HG03097 (cell line): ENCODE data around the gene ABCD2.
"Not testable (repeated sequence)": the region's sequence is repeated elsewhere in the genome, so short reads cannot be mapped to it uniquely, and the experiment has no call there.

Experiments
- ATAC-seq: cut with Tn5 transposase; IDR thresholded peaks from one replicate; pipeline ENCODE4 v1.9.1; 2021; ENCODE audit not compliant: unreplicated experiment, low FRiP score

Gene ABCD2

GRCh38 chr12:39619660-39620433 lies at the start of gene ABCD2:
ABCD2 (minus strand) TSS chr12:39619803; CDS start chr12:39619615, 188 bp downstream.
- peak; percentile 80 for ATAC-seq

GRCh38 chr12:39660101-39660500 lies 40.5 kb upstream of the ABCD2 start:
- ATAC-seq, result no peak

GRCh38 chr12:39647383-39647782 lies 27.8 kb upstream of the ABCD2 start:
- ATAC-seq, result no peak

GRCh38 chr12:39646963-39647362 lies 27.4 kb upstream of the ABCD2 start:
- ATAC-seq, result no peak

GRCh38 chr12:39643052-39643451 lies 23.4 kb upstream of the ABCD2 start:
- no peak for ATAC-seq

- no peak for ATAC-seq
Observed at GRCh38 chr12:39638840-39639239, 19.2 kb upstream of the ABCD2 start.

GRCh38 chr12:39638178-39638577 lies 18.6 kb upstream of the ABCD2 start:
- ATAC-seq, result no peak

- ATAC-seq, result no peak
Observed at GRCh38 chr12:39632670-39633069, 13.1 kb upstream of the ABCD2 start.

GRCh38 chr12:39628836-39629235 lies 9.2 kb upstream of the ABCD2 start:
- ATAC-seq, result no peak

- ATAC-seq, result no peak
Observed at GRCh38 chr12:39627914-39628313, 8.3 kb upstream of the ABCD2 start.

- no peak for ATAC-seq
Observed at GRCh38 chr12:39626033-39626814, 6.6 kb upstream of the ABCD2 start.

- no peak for ATAC-seq
Observed at GRCh38 chr12:39623919-39624318, 4.3 kb upstream of the ABCD2 start.

GRCh38 chr12:39623160-39623559 lies 3.6 kb upstream of the ABCD2 start:
- ATAC-seq, result not testable (repeated sequence)

- no peak for ATAC-seq
Observed at GRCh38 chr12:39622306-39622705, 2.7 kb upstream of the ABCD2 start.

GRCh38 chr12:39621670-39622069 lies 2.1 kb upstream of the ABCD2 start:
- ATAC-seq, result no peak

- ATAC-seq, result peak; percentile 24
Observed at GRCh38 chr12:39620659-39621658, 1.4 kb upstream of the ABCD2 start.

GRCh38 chr12:39619316-39619659 lies 315 bp downstream of the ABCD2 start:
- ATAC-seq, result peak; percentile 9

GRCh38 chr12:39618701-39619100 lies 902 bp downstream of the ABCD2 start:
- ATAC-seq, result no peak

GRCh38 chr12:39617887-39618286 lies 1.7 kb downstream of the ABCD2 start:
- ATAC-seq, result no peak

- ATAC-seq, result no peak
Observed at GRCh38 chr12:39616666-39617065, 2.9 kb downstream of the ABCD2 start.

- no peak for ATAC-seq
Observed at GRCh38 chr12:39616251-39616650, 3.4 kb downstream of the ABCD2 start.
